K562 (cell line): Measurements from ENCODE around the gene LCN1. TPM values are rescaled to one million over a fixed set of nuclear protein-coding genes. Genes with fewer than 3 reads are reported as not detected.

Experiments used
- CHD2 ChIP-seq: IDR thresholded peaks from 2 replicates; pipeline ENCODE4 v1.6.1; 2011; ENCODE audit warnings: low read depth, low read length
- GTF2E2 ChIP-seq: fragments of 200-800 bp; sonication (Bioruptor generic); IDR thresholded peaks from 2 replicates; pipeline ENCODE4 v1.6.1; 2016; ENCODE audit warnings: missing genetic modification characterization, missing compliant biosample characterization
- HNRNPK ChIP-seq: fragments of 200-400 bp; formaldehyde crosslinking; IDR thresholded peaks from one replicate; pipeline ENCODE4 v1.6.1; 2018; ENCODE audit warnings: mild to moderate bottlenecking, low read depth, low read length; ENCODE audit not compliant: poor library complexity, severe bottlenecking
- KAT2B ChIP-seq: IDR thresholded peaks from one replicate; pipeline ENCODE4 v1.6.1; 2012; ENCODE audit warnings: low read depth, mild to moderate bottlenecking, control low read depth, inconsistent platforms, low read length, moderate library complexity
- L3MBTL2 ChIP-seq: fragments of 450-650 bp; IDR thresholded peaks from 2 replicates; pipeline ENCODE4 v1.6.1; 2016; ENCODE audit warnings: mild to moderate bottlenecking, moderate library complexity
- MBD2 ChIP-seq: sonication (generic); IDR thresholded peaks from 2 replicates; pipeline ENCODE4 v1.6.1; 2016; ENCODE audit warnings: low read depth, borderline replicate concordance
- PPARD ChIP-seq: fragments of 250-450 bp; sonication (Bioruptor Pico); IDR thresholded peaks from 2 replicates; pipeline ENCODE4 v1.8.0; 2022; ENCODE audit warnings: inconsistent platforms, mild to moderate bottlenecking, moderate library complexity
- RBM14 ChIP-seq: fragments of 200-400 bp; formaldehyde crosslinking; IDR thresholded peaks from 2 replicates; pipeline ENCODE4 v1.6.1; 2018; ENCODE audit warnings: low read depth, mild to moderate bottlenecking, low read length, moderate library complexity, borderline replicate concordance; ENCODE audit not compliant: insufficient read depth
- SP2 ChIP-seq: IDR thresholded peaks from 2 replicates; pipeline ENCODE4 v1.6.1; 2011; ENCODE audit warnings: mild to moderate bottlenecking, low read depth, low read length, moderate library complexity; ENCODE audit not compliant: poor library complexity, severe bottlenecking; ENCODE audit errors: extremely low read depth
- TCF7 ChIP-seq: sonication (generic); IDR thresholded peaks from 2 replicates; pipeline ENCODE4 v1.6.1; 2016; ENCODE audit warnings: antibody characterized with exemption, borderline replicate concordance
- TCF7L2 ChIP-seq: fragments of 150-350 bp; IDR thresholded peaks from 2 replicates; pipeline ENCODE4 v1.6.1; 2016; ENCODE audit warnings: low read depth, mild to moderate bottlenecking, low read length, moderate library complexity
- THRAP3 ChIP-seq: fragments of 450-650 bp; IDR thresholded peaks from 2 replicates; pipeline ENCODE4 v1.6.1; 2016; ENCODE audit warnings: mild to moderate bottlenecking, inconsistent platforms, borderline replicate concordance
- WHSC1 ChIP-seq: IDR thresholded peaks from one replicate; pipeline ENCODE4 v1.6.1; 2012; ENCODE audit warnings: low read length, control low read depth, inconsistent platforms
- ZNF445 ChIP-seq: fragments of 250-450 bp; sonication (Bioruptor Pico); IDR thresholded peaks from 2 replicates; pipeline ENCODE4 v1.4.0; 2020; ENCODE audit warnings: low read depth, mild to moderate bottlenecking, moderate library complexity
- polyA plus RNA-seq, 8 experiments: library from polyadenylated mRNA; depleted of rRNA in 4 of 8; stranded (reverse) in 5 of 8; unstranded in 3 of 8; fragments of >200 nt; fragmentation: Nextera tagmentation in 2 of 8; fragmentation: Illumina TruSeq in 1 of 8; extraction: Ambion mirVana in 2 of 8; extraction: Trizol in 1 of 8; gene quantifications; 2 replicates each; pipeline versions ENCODE4 v1.2.1 to v1.2.3, GENCODE V29; 2011 to 2014; ENCODE audit warnings: inconsistent platforms in 1 of 8, missing spikeins in 1 of 8
- total RNA-seq, 7 experiments: library from RNA; depleted of rRNA in 6 of 7; stranded (reverse); fragments of >200 nt in 6 of 7; fragmentation: Illumina TruSeq in 2 of 7; extraction: Trizol in 2 of 7; gene quantifications; 2 replicates each; pipeline versions ENCODE4 v1.2.1 to v1.2.3, GENCODE V29; 2011 to 2021; ENCODE audit warnings: low replicate concordance in 1 of 7
- TF ChIP-seq, protein P1 (sequence below), 2 experiments: fragments of 200-800 bp in 1 of 2; sonication (Bioruptor generic) in 1 of 2; sonication (generic) in 1 of 2; formaldehyde crosslinking in 1 of 2; IDR thresholded peaks in 1 of 2; conservative IDR thresholded peaks in 1 of 2; 2 replicates each; pipeline versions ENCODE4 v1.5.0 to v1.6.1; 2016 to 2020; ENCODE audit warnings: missing compliant biosample characterization in 1 of 2, missing genetic modification characterization in 1 of 2, missing genetic modification reagents in 1 of 2
- TF ChIP-seq, protein P2 (sequence below): fragments of 250-450 bp; sonication (Bioruptor Pico); IDR thresholded peaks from 2 replicates; pipeline ENCODE4 v1.8.0; 2021; ENCODE audit warnings: mild to moderate bottlenecking, moderate library complexity
- TF ChIP-seq, protein P3 (sequence below): sonication (generic); formaldehyde crosslinking; IDR thresholded peaks from 2 replicates; pipeline ENCODE4 v1.9.0; 2022; ENCODE audit warnings: mild to moderate bottlenecking, missing genetic modification reagents
- TF ChIP-seq, protein P4 (sequence below): fragments of 450-650 bp; IDR thresholded peaks from 2 replicates; pipeline ENCODE4 v1.7.0; 2016; ENCODE audit warnings: borderline replicate concordance
- TF ChIP-seq, protein P5 (sequence below): fragments of 450-650 bp; IDR thresholded peaks from 2 replicates; pipeline ENCODE4 v1.6.1; 2018; ENCODE audit warnings: mild to moderate bottlenecking, low read depth; ENCODE audit not compliant: partially characterized antibody
- TF ChIP-seq, protein P6 (sequence below): sonication (generic); formaldehyde crosslinking; IDR thresholded peaks from 2 replicates; pipeline ENCODE4 v1.8.0; 2022; ENCODE audit warnings: mild to moderate bottlenecking, missing genetic modification reagents

Gene LCN1
- total and polyA plus RNA-seq, 9 of the 15 experiments (the other 6 are each of a cell fraction or from before 2014, with no cell fraction given) = not detected

DNA sequence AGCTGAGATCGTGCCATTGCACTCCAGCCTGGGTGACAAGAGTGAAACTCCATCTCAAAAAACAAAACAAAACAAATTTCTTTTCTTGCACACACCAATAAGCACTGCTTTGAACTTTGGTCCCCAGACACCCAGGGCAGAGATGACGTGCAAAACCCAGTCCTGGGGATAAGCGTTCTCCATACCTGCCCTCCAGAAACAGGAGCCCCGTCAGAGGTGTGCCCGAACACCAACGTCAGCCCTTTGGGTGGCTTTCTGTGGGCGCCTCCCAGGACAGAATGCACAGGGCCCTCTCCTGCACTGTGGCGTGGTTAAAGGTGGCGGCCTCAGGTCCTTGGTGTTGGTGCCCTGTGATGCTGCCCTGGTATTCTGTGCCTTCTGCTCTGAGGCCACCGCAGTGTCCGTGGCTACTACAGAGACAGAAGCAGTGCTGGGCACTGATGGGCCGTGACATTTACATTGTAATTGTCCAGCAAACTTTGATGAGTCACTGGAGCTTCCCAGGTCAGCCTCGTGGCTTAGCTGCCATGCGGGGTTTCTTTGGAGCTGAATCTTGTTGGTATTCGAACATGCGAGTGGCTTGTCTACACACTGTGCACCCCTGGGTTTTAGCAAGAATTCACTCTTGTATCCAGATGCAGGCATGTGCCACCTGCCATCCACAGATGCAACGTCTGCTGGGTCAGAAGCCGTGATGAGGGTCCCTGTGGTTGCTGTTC is 31.9 kb upstream of the LCN1 start (continued):
- TF ChIP-seq, protein P1, sequence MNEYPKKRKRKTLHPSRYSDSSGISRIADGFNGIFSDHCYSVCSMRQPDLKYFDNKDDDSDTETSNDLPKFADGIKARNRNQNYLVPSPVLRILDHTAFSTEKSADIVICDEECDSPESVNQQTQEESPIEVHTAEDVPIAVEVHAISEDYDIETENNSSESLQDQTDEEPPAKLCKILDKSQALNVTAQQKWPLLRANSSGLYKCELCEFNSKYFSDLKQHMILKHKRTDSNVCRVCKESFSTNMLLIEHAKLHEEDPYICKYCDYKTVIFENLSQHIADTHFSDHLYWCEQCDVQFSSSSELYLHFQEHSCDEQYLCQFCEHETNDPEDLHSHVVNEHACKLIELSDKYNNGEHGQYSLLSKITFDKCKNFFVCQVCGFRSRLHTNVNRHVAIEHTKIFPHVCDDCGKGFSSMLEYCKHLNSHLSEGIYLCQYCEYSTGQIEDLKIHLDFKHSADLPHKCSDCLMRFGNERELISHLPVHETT (CRISPR knock-in tag; conservative IDR thresholded peaks at IDR 0.05 in 1 of 2, IDR thresholded peaks at IDR 0.05 in 1 of 2) = no peak
- TF ChIP-seq L3MBTL2 (peak; percentile 72; the same call in 1 of the 2 replicates), GTF2E2 (tag) (no peak), CHD2 (no peak), ZNF445 (CRISPR knock-in tag) (no peak), MBD2 (no peak), KAT2B (no peak), TCF7L2 (no peak), HNRNPK (no peak), RBM14 (no peak), THRAP3 (no peak), PPARD (CRISPR knock-in tag) (no peak), TCF7 (no peak), SP2 (no peak), WHSC1 (no peak)
- TF ChIP-seq, protein P2, sequence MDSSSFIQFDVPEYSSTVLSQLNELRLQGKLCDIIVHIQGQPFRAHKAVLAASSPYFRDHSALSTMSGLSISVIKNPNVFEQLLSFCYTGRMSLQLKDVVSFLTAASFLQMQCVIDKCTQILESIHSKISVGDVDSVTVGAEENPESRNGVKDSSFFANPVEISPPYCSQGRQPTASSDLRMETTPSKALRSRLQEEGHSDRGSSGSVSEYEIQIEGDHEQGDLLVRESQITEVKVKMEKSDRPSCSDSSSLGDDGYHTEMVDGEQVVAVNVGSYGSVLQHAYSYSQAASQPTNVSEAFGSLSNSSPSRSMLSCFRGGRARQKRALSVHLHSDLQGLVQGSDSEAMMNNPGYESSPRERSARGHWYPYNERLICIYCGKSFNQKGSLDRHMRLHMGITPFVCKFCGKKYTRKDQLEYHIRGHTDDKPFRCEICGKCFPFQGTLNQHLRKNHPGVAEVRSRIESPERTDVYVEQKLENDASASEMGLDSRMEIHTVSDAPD (CRISPR knock-in tag) = no peak
- TF ChIP-seq, protein P3, sequence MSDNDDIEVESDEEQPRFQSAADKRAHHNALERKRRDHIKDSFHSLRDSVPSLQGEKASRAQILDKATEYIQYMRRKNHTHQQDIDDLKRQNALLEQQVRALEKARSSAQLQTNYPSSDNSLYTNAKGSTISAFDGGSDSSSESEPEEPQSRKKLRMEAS (CRISPR knock-in tag) = peak; percentile 30; the same call in 1 of the 2 replicates
- TF ChIP-seq, protein P4, sequence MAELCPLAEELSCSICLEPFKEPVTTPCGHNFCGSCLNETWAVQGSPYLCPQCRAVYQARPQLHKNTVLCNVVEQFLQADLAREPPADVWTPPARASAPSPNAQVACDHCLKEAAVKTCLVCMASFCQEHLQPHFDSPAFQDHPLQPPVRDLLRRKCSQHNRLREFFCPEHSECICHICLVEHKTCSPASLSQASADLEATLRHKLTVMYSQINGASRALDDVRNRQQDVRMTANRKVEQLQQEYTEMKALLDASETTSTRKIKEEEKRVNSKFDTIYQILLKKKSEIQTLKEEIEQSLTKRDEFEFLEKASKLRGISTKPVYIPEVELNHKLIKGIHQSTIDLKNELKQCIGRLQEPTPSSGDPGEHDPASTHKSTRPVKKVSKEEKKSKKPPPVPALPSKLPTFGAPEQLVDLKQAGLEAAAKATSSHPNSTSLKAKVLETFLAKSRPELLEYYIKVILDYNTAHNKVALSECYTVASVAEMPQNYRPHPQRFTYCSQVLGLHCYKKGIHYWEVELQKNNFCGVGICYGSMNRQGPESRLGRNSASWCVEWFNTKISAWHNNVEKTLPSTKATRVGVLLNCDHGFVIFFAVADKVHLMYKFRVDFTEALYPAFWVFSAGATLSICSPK = no peak
- TF ChIP-seq, protein P5, sequence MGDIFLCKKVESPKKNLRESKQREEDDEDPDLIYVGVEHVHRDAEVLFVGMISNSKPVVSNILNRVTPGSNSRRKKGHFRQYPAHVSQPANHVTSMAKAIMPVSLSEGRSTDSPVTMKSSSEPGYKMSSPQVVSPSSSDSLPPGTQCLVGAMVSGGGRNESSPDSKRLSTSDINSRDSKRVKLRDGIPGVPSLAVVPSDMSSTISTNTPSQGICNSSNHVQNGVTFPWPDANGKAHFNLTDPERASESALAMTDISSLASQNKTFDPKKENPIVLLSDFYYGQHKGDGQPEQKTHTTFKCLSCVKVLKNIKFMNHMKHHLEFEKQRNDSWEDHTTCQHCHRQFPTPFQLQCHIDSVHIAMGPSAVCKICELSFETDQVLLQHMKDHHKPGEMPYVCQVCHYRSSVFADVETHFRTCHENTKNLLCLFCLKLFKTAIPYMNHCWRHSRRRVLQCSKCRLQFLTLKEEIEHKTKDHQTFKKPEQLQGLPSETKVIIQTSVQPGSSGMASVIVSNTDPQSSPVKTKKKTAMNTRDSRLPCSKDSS = no peak
- TF ChIP-seq, protein P6, sequence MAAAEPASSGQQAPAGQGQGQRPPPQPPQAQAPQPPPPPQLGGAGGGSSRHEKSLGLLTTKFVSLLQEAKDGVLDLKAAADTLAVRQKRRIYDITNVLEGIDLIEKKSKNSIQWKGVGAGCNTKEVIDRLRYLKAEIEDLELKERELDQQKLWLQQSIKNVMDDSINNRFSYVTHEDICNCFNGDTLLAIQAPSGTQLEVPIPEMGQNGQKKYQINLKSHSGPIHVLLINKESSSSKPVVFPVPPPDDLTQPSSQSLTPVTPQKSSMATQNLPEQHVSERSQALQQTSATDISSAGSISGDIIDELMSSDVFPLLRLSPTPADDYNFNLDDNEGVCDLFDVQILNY (CRISPR knock-in tag) = no peak
